Measurements from ENCODE around the gene TREX2.

DNA sequence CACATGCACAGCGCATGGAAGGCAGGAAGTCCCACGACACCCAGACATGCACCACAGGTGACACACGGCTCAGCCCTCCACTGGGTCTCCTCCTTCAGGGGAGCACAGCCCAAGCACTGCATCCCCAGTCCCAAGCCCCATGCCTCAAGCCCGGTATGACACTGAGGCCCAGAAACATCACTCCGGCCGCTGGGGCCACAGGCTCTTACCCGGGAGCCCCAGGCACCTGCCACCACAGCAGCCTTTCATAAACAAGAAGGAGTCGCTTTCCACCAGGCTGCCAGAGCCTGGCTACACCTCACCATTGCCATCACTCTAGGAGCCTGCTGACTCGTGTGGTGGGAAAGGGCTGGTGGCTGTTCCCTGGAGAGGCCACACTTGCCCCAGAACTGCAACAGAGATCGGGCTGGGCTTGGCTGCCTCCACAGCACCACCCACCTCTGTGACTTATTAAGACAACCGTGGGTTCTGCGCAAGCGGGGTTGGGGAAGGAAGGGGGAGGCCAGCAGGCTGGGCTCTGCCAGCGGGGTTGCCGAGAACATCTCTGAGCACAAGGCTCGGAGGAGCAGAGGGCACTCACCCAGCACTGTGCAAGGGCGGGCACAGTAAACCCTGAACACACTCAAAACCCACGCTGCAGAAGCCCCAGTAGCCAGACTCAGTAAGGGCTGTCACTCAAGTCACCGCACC lies 20.0 kb upstream of the TREX2 start:
- TF ChIP-seq, protein P1, sequence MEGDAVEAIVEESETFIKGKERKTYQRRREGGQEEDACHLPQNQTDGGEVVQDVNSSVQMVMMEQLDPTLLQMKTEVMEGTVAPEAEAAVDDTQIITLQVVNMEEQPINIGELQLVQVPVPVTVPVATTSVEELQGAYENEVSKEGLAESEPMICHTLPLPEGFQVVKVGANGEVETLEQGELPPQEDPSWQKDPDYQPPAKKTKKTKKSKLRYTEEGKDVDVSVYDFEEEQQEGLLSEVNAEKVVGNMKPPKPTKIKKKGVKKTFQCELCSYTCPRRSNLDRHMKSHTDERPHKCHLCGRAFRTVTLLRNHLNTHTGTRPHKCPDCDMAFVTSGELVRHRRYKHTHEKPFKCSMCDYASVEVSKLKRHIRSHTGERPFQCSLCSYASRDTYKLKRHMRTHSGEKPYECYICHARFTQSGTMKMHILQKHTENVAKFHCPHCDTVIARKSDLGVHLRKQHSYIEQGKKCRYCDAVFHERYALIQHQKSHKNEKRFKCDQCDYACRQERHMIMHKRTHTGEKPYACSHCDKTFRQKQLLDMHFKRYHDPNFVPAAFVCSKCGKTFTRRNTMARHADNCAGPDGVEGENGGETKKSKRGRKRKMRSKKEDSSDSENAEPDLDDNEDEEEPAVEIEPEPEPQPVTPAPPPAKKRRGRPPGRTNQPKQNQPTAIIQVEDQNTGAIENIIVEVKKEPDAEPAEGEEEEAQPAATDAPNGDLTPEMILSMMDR (IDR thresholded peaks at IDR 0.05 in 2 of 3, conservative IDR thresholded peaks at IDR 0.05 in 1 of 3; ENCODE audit: control insufficient read depth in 2 of 3, extremely low read depth in 1 of 3, insufficient read depth in 1 of 3, low read depth in 3 of 3, low read length in 3 of 3) = no peak
- TF ChIP-seq POLR2AphosphoS5 (IDR thresholded peaks at IDR 0.05; ENCODE audit: low read length) (no peak), CEBPB (IDR thresholded peaks at IDR 0.05; ENCODE audit: borderline replicate concordance in 1 of 2, low read depth in 2 of 2, low read length in 2 of 2) (no peak)
